Chondrocyte (in vitro differentiated cells): ENCODE results near the gene ZFPM1. TPM values are rescaled to one million over a fixed set of nuclear protein-coding genes. Genes with fewer than 3 reads are reported as not detected.

Experiments used
- DNase-seq: peaks from one replicate; pipeline ENCODE4 v3.0.0; 2021; ENCODE audit warnings: mixed read lengths, low spot score
- H3K27ac Mint-ChIP-seq: one replicate; pipeline ENCODE4 v1.8.0; 2021; ENCODE audit warnings: mild to moderate bottlenecking, moderate library complexity, mixed read lengths; ENCODE audit not compliant: unreplicated experiment
- H3K27me3 Mint-ChIP-seq: 2 replicates; pipeline ENCODE4 v1.8.0; 2021; ENCODE audit warnings: low read depth, mixed read lengths
- H3K36me3 Mint-ChIP-seq: 2 replicates; pipeline ENCODE4 v1.8.0; 2021; ENCODE audit warnings: low read depth, mixed read lengths
- H3K4me1 Mint-ChIP-seq: 2 replicates; pipeline ENCODE4 v1.8.0; 2021; ENCODE audit warnings: low read depth, mild to moderate bottlenecking, mixed read lengths
- H3K4me3 Mint-ChIP-seq: one replicate; pipeline ENCODE4 v1.8.0; 2021; ENCODE audit warnings: mild to moderate bottlenecking, moderate library complexity, mixed read lengths; ENCODE audit not compliant: unreplicated experiment
- H3K9me3 Mint-ChIP-seq: 2 replicates; pipeline ENCODE4 v1.8.0; 2021; ENCODE audit warnings: low read depth, mixed read lengths
- total RNA-seq: library from RNA; stranded (reverse); gene quantifications from 3 replicates; pipeline ENCODE4 v1.2.1, GENCODE V29; 2021
- TF ChIP-seq, protein P1 (sequence below): fragments of 200-600 bp; sonication (generic); IDR thresholded peaks from 2 replicates; pipeline ENCODE4 v1.5.0; 2021; ENCODE audit warnings: antibody characterized with exemption, mild to moderate bottlenecking, moderate library complexity

ZFPM1 gene
- total RNA-seq, 1 donor from 2014 or later, result 7.6 TPM

- TF ChIP-seq, protein P1, sequence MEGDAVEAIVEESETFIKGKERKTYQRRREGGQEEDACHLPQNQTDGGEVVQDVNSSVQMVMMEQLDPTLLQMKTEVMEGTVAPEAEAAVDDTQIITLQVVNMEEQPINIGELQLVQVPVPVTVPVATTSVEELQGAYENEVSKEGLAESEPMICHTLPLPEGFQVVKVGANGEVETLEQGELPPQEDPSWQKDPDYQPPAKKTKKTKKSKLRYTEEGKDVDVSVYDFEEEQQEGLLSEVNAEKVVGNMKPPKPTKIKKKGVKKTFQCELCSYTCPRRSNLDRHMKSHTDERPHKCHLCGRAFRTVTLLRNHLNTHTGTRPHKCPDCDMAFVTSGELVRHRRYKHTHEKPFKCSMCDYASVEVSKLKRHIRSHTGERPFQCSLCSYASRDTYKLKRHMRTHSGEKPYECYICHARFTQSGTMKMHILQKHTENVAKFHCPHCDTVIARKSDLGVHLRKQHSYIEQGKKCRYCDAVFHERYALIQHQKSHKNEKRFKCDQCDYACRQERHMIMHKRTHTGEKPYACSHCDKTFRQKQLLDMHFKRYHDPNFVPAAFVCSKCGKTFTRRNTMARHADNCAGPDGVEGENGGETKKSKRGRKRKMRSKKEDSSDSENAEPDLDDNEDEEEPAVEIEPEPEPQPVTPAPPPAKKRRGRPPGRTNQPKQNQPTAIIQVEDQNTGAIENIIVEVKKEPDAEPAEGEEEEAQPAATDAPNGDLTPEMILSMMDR, result no peak
- Mint-ChIP-seq H3K27me3 (no peaks in the 10 kb centered on the region), H3K4me3 (no peak overlapping the region), H3K4me1 (no peaks in the 10 kb centered on the region), H3K9me3 (no peaks in the 10 kb centered on the region), H3K36me3 (no peaks in the 10 kb centered on the region), H3K27ac (no peak overlapping the region)
- no peak for DNase-seq
Observed at GRCh38 chr16:88500255-88500661, 47.2 kb downstream of the ZFPM1 start.

DNA sequence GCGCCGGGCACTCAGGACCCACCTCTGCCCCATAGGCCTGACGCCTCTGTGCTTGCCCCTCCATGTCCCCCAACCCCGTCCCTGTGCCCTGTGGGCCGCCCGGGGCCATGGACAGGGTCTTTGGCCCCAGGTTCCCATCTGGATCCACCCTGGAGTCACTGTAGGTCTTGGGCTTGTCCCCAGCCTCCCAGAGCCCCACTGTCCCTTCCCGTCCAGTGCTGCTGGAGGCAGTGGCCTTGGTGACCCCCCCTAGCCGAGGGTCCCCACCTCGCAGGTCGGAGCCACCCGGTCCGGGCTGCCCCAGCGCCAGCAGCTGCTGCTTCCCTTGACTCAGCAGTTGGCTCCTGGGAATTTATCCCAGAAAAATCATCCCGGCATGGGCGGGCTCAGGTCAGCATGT is 49.3 kb downstream of the ZFPM1 start:
- TF ChIP-seq, protein P1, result no peak
- no peak for DNase-seq
- H3K4me1 Mint-ChIP-seq, result no peaks in the 10 kb centered on the region
- no peak overlapping the region for H3K27ac Mint-ChIP-seq
- no peaks in the 10 kb centered on the region for H3K36me3 Mint-ChIP-seq
- no peaks in the 10 kb centered on the region for H3K9me3 Mint-ChIP-seq
- H3K27me3 Mint-ChIP-seq, result no peaks in the 10 kb centered on the region
- no peak overlapping the region for H3K4me3 Mint-ChIP-seq

DNA sequence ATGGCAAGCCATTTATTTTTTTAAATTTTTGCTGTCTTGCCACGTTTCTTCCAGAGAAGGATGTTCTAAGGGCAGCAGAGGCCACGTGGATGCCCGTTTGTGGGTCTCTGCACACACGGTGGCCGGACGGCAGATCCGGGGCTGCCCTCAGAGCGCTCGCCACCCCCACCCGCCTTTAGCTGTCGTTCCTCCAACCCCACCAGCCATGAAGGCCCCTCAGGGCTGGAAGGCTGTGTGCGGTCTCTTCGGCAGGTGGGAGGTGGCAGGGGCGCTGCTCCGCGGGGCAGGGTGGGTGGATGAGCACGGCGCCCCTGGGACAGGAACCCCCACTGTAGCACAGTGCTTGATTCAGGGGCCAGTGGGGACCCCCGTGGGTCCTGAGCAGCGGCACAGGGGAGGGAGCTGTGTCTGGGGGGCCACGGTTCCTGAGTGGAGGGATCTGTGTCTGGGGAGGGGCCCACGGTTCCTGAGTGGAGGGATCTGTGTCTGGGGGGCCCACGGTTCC is 49.7 kb downstream of the ZFPM1 start:
- TF ChIP-seq, protein P1, result no peak
- H3K4me3 Mint-ChIP-seq, result no peak overlapping the region
- H3K27ac Mint-ChIP-seq, result no peak overlapping the region
- no peaks in the 10 kb centered on the region for H3K9me3 Mint-ChIP-seq
- H3K4me1 Mint-ChIP-seq, result no peaks in the 10 kb centered on the region
- no peak for DNase-seq
- H3K27me3 Mint-ChIP-seq, result no peaks in the 10 kb centered on the region
- no peaks in the 10 kb centered on the region for H3K36me3 Mint-ChIP-seq

- Mint-ChIP-seq H3K27ac (no peak overlapping the region), H3K4me1 (no peaks in the 10 kb centered on the region), H3K9me3 (no peaks in the 10 kb centered on the region), H3K27me3 (no peaks in the 10 kb centered on the region), H3K4me3 (no peak overlapping the region), H3K36me3 (no peaks in the 10 kb centered on the region)
- TF ChIP-seq, protein P1, result no peak
- DNase-seq, result no peak
Observed at GRCh38 chr16:88503374-88503770, 50.3 kb downstream of the ZFPM1 start.

GRCh38 chr16:88503771-88504488 is 50.9 kb downstream of the ZFPM1 start:
- H3K36me3 Mint-ChIP-seq, result no peaks in the 10 kb centered on the region
- H3K27ac Mint-ChIP-seq, result no peak overlapping the region
- H3K4me3 Mint-ChIP-seq, result no peak overlapping the region
- no peaks in the 10 kb centered on the region for H3K4me1 Mint-ChIP-seq
- H3K27me3 Mint-ChIP-seq, result no peaks in the 10 kb centered on the region
- TF ChIP-seq, protein P1, result no peak
- DNase-seq, result no peak
- H3K9me3 Mint-ChIP-seq, result no peaks in the 10 kb centered on the region
